ENCODE results near the gene YAP1.
"Not testable (repeated sequence)": the region's sequence is repeated elsewhere in the genome, so short reads cannot be mapped to it uniquely, and the experiment has no call there.

YAP1 gene

GRCh38 chr11:102196351-102196750 is 86.1 kb downstream of the YAP1 start:
- Histone ChIP-seq H3K4me2 (ENCODE audit: insufficient read depth, low read length) (no peak overlapping the region), H3K27ac (ENCODE audit: low read length) (no peak overlapping the region), H3K4me3 (ENCODE audit: low read depth in 1 of 2, low read length in 2 of 2) (no peak overlapping the region), H2AFZ (ENCODE audit: low read depth, low read length) (no peak overlapping the region), H4K20me1 (ENCODE audit: insufficient read depth, low read length) (no peaks in the 10 kb centered on the region), H3K4me1 (ENCODE audit: insufficient read depth, low read length) (no peaks in the 10 kb centered on the region), H3K79me2 (ENCODE audit: insufficient read depth, low read length) (no peaks in the 10 kb centered on the region), H3K27me3 (ENCODE audit: insufficient read depth, low read length, poor library complexity) (peaks cover 10% of the 10 kb centered on the region), H3K9ac (ENCODE audit: low read depth, low read length) (no peak overlapping the region), H3K36me3 (ENCODE audit: insufficient read depth, low read length) (no peaks in the 10 kb centered on the region), H3K9me3 (ENCODE audit: insufficient read depth, low read length, severe bottlenecking) (no peaks in the 10 kb centered on the region)
- DNase-seq (no peak), ATAC-seq (ENCODE audit: insufficient read depth, low read depth) (no peak)
- TF ChIP-seq EZH2 (IDR thresholded peaks at IDR 0.05; ENCODE audit: borderline replicate concordance, low read depth, low read length, severe bottlenecking), result no peak
- TF ChIP-seq, protein P1, sequence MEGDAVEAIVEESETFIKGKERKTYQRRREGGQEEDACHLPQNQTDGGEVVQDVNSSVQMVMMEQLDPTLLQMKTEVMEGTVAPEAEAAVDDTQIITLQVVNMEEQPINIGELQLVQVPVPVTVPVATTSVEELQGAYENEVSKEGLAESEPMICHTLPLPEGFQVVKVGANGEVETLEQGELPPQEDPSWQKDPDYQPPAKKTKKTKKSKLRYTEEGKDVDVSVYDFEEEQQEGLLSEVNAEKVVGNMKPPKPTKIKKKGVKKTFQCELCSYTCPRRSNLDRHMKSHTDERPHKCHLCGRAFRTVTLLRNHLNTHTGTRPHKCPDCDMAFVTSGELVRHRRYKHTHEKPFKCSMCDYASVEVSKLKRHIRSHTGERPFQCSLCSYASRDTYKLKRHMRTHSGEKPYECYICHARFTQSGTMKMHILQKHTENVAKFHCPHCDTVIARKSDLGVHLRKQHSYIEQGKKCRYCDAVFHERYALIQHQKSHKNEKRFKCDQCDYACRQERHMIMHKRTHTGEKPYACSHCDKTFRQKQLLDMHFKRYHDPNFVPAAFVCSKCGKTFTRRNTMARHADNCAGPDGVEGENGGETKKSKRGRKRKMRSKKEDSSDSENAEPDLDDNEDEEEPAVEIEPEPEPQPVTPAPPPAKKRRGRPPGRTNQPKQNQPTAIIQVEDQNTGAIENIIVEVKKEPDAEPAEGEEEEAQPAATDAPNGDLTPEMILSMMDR (IDR thresholded peaks at IDR 0.05; ENCODE audit: borderline replicate concordance, extremely low read depth, low read length, poor library complexity, severe bottlenecking), result no peak

DNA sequence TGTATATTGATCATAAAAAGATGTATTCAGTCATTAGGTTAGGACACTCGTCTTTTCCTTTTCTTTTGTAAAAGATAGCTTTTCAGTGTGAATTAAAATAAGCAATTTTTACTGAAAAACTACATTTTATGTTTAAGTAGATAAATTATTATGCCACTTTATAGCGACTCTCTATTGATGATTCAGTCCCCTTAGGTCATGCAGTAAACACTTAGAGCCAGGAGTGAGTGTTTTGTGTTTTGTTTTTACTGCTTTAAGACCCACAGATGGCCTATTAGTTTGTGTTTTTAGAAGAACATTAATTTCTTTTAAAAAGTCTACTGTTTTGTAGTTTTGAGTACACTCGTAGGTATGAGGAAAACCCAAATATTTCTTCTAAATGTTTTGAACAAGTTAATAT is 86.6 kb downstream of the YAP1 start:
- H3K4me1 ChIP-seq (ENCODE audit: insufficient read depth, low read length), result no peaks in the 10 kb centered on the region
- no peaks in the 10 kb centered on the region for H4K20me1 ChIP-seq (ENCODE audit: insufficient read depth, low read length)
- no peak overlapping the region for H3K4me3 ChIP-seq (ENCODE audit: low read depth in 1 of 2, low read length in 2 of 2)
- no peak overlapping the region for H2AFZ ChIP-seq (ENCODE audit: low read depth, low read length)
- no peak overlapping the region for H3K4me2 ChIP-seq (ENCODE audit: insufficient read depth, low read length)
- H3K27me3 ChIP-seq (ENCODE audit: insufficient read depth, low read length, poor library complexity), result peaks cover 8% of the 10 kb centered on the region
- no peaks in the 10 kb centered on the region for H3K79me2 ChIP-seq (ENCODE audit: insufficient read depth, low read length)
- no peaks in the 10 kb centered on the region for H3K36me3 ChIP-seq (ENCODE audit: insufficient read depth, low read length)
- DNase-seq (no peak), ATAC-seq (ENCODE audit: insufficient read depth, low read depth) (no peak)
- TF ChIP-seq, protein P1 (IDR thresholded peaks at IDR 0.05; ENCODE audit: borderline replicate concordance, extremely low read depth, low read length, poor library complexity, severe bottlenecking), result no peak
- TF ChIP-seq EZH2 (IDR thresholded peaks at IDR 0.05; ENCODE audit: borderline replicate concordance, low read depth, low read length, severe bottlenecking), result no peak
- no peak overlapping the region for H3K27ac ChIP-seq (ENCODE audit: low read length)
- no peak overlapping the region for H3K9ac ChIP-seq (ENCODE audit: low read depth, low read length)
- no peaks in the 10 kb centered on the region for H3K9me3 ChIP-seq (ENCODE audit: insufficient read depth, low read length, severe bottlenecking)

GRCh38 chr11:102197670-102198139 is 87.5 kb downstream of the YAP1 start:
- Histone ChIP-seq H3K4me1 (ENCODE audit: insufficient read depth, low read length) (no peaks in the 10 kb centered on the region), H3K79me2 (ENCODE audit: insufficient read depth, low read length) (no peaks in the 10 kb centered on the region), H3K27ac (ENCODE audit: low read length) (no peak overlapping the region), H3K4me2 (ENCODE audit: insufficient read depth, low read length) (no peak overlapping the region), H3K27me3 (ENCODE audit: insufficient read depth, low read length, poor library complexity) (peaks cover 8% of the 10 kb centered on the region), H3K9ac (ENCODE audit: low read depth, low read length) (no peak overlapping the region), H4K20me1 (ENCODE audit: insufficient read depth, low read length) (no peaks in the 10 kb centered on the region), H3K36me3 (ENCODE audit: insufficient read depth, low read length) (no peaks in the 10 kb centered on the region), H3K4me3 (ENCODE audit: low read depth in 1 of 2, low read length in 2 of 2) (no peak overlapping the region), H3K9me3 (ENCODE audit: insufficient read depth, low read length, severe bottlenecking) (no peaks in the 10 kb centered on the region), H2AFZ (ENCODE audit: low read depth, low read length) (no peak overlapping the region)
- TF ChIP-seq EZH2 (IDR thresholded peaks at IDR 0.05; ENCODE audit: borderline replicate concordance, low read depth, low read length, severe bottlenecking), result no peak
- TF ChIP-seq, protein P1 (IDR thresholded peaks at IDR 0.05; ENCODE audit: borderline replicate concordance, extremely low read depth, low read length, poor library complexity, severe bottlenecking), result no peak
- DNase-seq (no peak), ATAC-seq (ENCODE audit: insufficient read depth, low read depth) (no peak)

- Histone ChIP-seq H3K9ac (ENCODE audit: low read depth, low read length) (no peak overlapping the region), H3K27ac (ENCODE audit: low read length) (no peak overlapping the region), H3K36me3 (ENCODE audit: insufficient read depth, low read length) (no peaks in the 10 kb centered on the region), H3K27me3 (ENCODE audit: insufficient read depth, low read length, poor library complexity) (peaks cover 8% of the 10 kb centered on the region), H3K9me3 (ENCODE audit: insufficient read depth, low read length, severe bottlenecking) (no peaks in the 10 kb centered on the region), H4K20me1 (ENCODE audit: insufficient read depth, low read length) (no peaks in the 10 kb centered on the region), H3K79me2 (ENCODE audit: insufficient read depth, low read length) (no peaks in the 10 kb centered on the region), H2AFZ (ENCODE audit: low read depth, low read length) (no peak overlapping the region), H3K4me2 (ENCODE audit: insufficient read depth, low read length) (no peak overlapping the region), H3K4me3 (ENCODE audit: low read depth in 1 of 2, low read length in 2 of 2) (no peak overlapping the region), H3K4me1 (ENCODE audit: insufficient read depth, low read length) (no peaks in the 10 kb centered on the region)
- no peak for ATAC-seq (ENCODE audit: insufficient read depth, low read depth)
- DNase-seq, result no peak
- no peak for TF ChIP-seq EZH2 (IDR thresholded peaks at IDR 0.05; ENCODE audit: borderline replicate concordance, low read depth, low read length, severe bottlenecking)
- TF ChIP-seq, protein P1 (IDR thresholded peaks at IDR 0.05; ENCODE audit: borderline replicate concordance, extremely low read depth, low read length, poor library complexity, severe bottlenecking), result no peak
Observed at GRCh38 chr11:102199673-102200072, 89.4 kb downstream of the YAP1 start.

DNA sequence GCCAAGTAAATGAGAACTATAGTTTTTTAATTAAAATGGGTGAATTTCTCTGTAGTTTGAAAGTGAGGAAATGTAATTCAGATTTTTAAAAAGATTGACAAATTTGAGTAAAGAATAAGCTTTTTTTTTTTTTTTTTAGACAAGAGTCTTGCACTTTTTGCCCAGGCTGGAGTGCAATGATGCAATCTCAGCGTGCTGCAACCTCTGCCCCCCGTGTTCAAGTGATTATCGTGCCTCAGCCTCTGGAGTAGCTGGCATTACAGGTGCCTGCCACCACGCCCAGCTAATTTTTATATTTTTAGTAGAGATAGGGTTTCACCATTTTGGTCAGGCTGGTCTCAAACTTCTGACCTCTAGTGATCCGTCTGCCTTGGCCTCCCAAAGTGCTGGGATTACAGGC is 90.1 kb downstream of the YAP1 start:
- H3K79me2 ChIP-seq (ENCODE audit: insufficient read depth, low read length); DNase-seq; H3K4me3 ChIP-seq (ENCODE audit: low read depth in 1 of 2, low read length in 2 of 2); H3K4me2 ChIP-seq (ENCODE audit: insufficient read depth, low read length); ATAC-seq (ENCODE audit: insufficient read depth, low read depth); H2AFZ ChIP-seq (ENCODE audit: low read depth, low read length); H3K9ac ChIP-seq (ENCODE audit: low read depth, low read length); H3K36me3 ChIP-seq (ENCODE audit: insufficient read depth, low read length); H3K27me3 ChIP-seq (ENCODE audit: insufficient read depth, low read length, poor library complexity); H4K20me1 ChIP-seq (ENCODE audit: insufficient read depth, low read length); H3K4me1 ChIP-seq (ENCODE audit: insufficient read depth, low read length); H3K9me3 ChIP-seq (ENCODE audit: insufficient read depth, low read length, severe bottlenecking); H3K27ac ChIP-seq (ENCODE audit: low read length): not testable (repeated sequence)

Measured in DND-41 (cell line).